Trophoblast cell (in vitro differentiated cells and primary cell): ENCODE measurements around the gene SLC28A3.

Source experiments
- DNase-seq, 2 donors: peaks; one replicate each; pipeline ENCODE4 v3.0.0-alpha.2; 2016
- H2AFZ ChIP-seq: 2 replicates; pipeline ENCODE4 v1.6.1; 2013; ENCODE audit warnings: low read length, moderate library complexity, mild to moderate bottlenecking; ENCODE audit not compliant: insufficient read depth, poor library complexity
- H2AK5ac ChIP-seq: 2 replicates; pipeline ENCODE4 v1.6.1; 2013; ENCODE audit warnings: mild to moderate bottlenecking, low read length
- H2BK120ac ChIP-seq: 2 replicates; pipeline ENCODE4 v1.6.1; 2013; ENCODE audit warnings: low read length, mild to moderate bottlenecking, moderate library complexity; ENCODE audit not compliant: insufficient read depth, poor library complexity
- H2BK12ac ChIP-seq: 2 replicates; pipeline ENCODE4 v1.6.1; 2013; ENCODE audit warnings: mild to moderate bottlenecking, low read length, moderate library complexity
- H2BK5ac ChIP-seq: 2 replicates; pipeline ENCODE4 v1.6.1; 2013; ENCODE audit warnings: low read length, low read depth, moderate library complexity, mild to moderate bottlenecking; ENCODE audit not compliant: poor library complexity
- H3K14ac ChIP-seq: 2 replicates; pipeline ENCODE4 v1.6.1; 2013; ENCODE audit warnings: mild to moderate bottlenecking, low read length
- H3K18ac ChIP-seq: 2 replicates; pipeline ENCODE4 v1.6.1; 2013; ENCODE audit warnings: mild to moderate bottlenecking, low read length
- H3K23ac ChIP-seq: 2 replicates; pipeline ENCODE4 v1.6.1; 2013; ENCODE audit warnings: low read length
- H3K27ac ChIP-seq: 2 replicates; pipeline ENCODE4 v1.5.1; 2013; ENCODE audit warnings: low read depth, mild to moderate bottlenecking, inconsistent platforms, low read length, moderate library complexity
- H3K27me3 ChIP-seq: 2 replicates; pipeline ENCODE4 v1.6.1; 2013; ENCODE audit warnings: inconsistent platforms, mild to moderate bottlenecking, low read length, moderate library complexity; ENCODE audit not compliant: insufficient read depth
- H3K36me3 ChIP-seq, 2 experiments: 1 replicate in 1 of 2; 2 replicates in 1 of 2; pipeline ENCODE4 v1.6.1; 2013; ENCODE audit warnings: low read length in 2 of 2, mild to moderate bottlenecking in 2 of 2, moderate library complexity in 1 of 2; ENCODE audit not compliant: insufficient read depth in 2 of 2, control insufficient read depth in 1 of 2
- H3K4ac ChIP-seq: 2 replicates; pipeline ENCODE4 v1.6.1; 2013; ENCODE audit warnings: low read depth, mild to moderate bottlenecking, low read length, moderate library complexity
- H3K4me1 ChIP-seq, 2 experiments: 1 replicate in 1 of 2; 2 replicates in 1 of 2; pipeline ENCODE4 v1.6.1; 2013; ENCODE audit warnings: low read length in 2 of 2, mild to moderate bottlenecking in 2 of 2, moderate library complexity in 1 of 2; ENCODE audit not compliant: insufficient read depth in 2 of 2, control insufficient read depth in 1 of 2
- H3K4me2 ChIP-seq: 2 replicates; pipeline ENCODE4 v1.6.1; 2013; ENCODE audit warnings: inconsistent platforms, mild to moderate bottlenecking, low read length, moderate library complexity
- H3K4me3 ChIP-seq: 2 replicates; pipeline ENCODE4 v1.5.1; 2013; ENCODE audit warnings: mild to moderate bottlenecking, low read depth, low read length, inconsistent platforms
- H3K79me1 ChIP-seq: one replicate; pipeline ENCODE4 v1.6.1; 2013; ENCODE audit warnings: low read length
- H3K79me2 ChIP-seq: 2 replicates; pipeline ENCODE4 v1.6.1; 2013; ENCODE audit warnings: low read length, mild to moderate bottlenecking; ENCODE audit not compliant: control insufficient read depth, insufficient read depth, poor library complexity
- H3K9ac ChIP-seq: 2 replicates; pipeline ENCODE4 v1.6.1; 2013; ENCODE audit warnings: mild to moderate bottlenecking, low read length
- H3K9me3 ChIP-seq: 2 replicates; pipeline ENCODE4 v1.6.1; 2013; ENCODE audit warnings: low read depth, mild to moderate bottlenecking, control low read depth, inconsistent platforms, low read length; ENCODE audit not compliant: insufficient read depth
- H4K12ac ChIP-seq: 2 replicates; pipeline ENCODE4 v1.6.1; 2013; ENCODE audit warnings: low read depth, mild to moderate bottlenecking, low read length, moderate library complexity
- H4K8ac ChIP-seq: 2 replicates; pipeline ENCODE4 v1.6.1; 2013; ENCODE audit warnings: low read depth, mild to moderate bottlenecking, low read length, moderate library complexity
- H4K91ac ChIP-seq: one replicate; pipeline ENCODE4 v1.6.1; 2013; ENCODE audit warnings: low read depth, mild to moderate bottlenecking, low read length, moderate library complexity
- WGBS: extraction: QIAGEN DNeasy Blood & Tissue Kit; methylation state at CpG from one replicate; pipeline ENCODE4 v1.1.7; 2013; ENCODE audit warnings: missing lambda C conversion rate; ENCODE audit not compliant: insufficient read length, insufficient coverage; ENCODE audit errors: extremely low coverage; 5-methylcytosine and 5-hydroxymethylcytosine counted together

Gene SLC28A3

DNA sequence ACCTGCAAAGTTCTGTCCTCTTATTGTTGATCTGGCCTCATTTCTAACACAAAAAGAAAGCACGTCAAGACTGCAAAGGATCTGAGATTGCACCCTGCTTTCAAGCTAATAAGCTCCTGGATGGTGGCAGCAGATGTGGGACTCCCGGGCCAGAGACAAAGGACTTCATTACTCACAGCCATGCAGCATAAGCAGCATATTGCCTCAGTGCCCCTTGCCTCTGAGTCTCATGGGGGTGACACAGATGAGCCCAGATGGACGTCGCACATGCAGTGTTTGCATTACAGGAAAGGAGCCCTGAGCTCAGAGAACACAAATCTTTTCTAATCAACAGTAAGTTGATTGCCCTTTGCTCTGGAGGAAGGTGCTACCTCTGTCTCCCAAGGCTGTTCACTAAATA, 105.0 kb downstream of the SLC28A3 start:
- no peak overlapping the region for H3K4me3 ChIP-seq
- no peak overlapping the region for H2AK5ac ChIP-seq

GRCh38 chr9:84230355-84231145, 110.0 kb downstream of the SLC28A3 start:
- no peak overlapping the region for H2BK120ac ChIP-seq
- H3K9ac ChIP-seq, result no peak overlapping the region
- H2AK5ac ChIP-seq, result no peak overlapping the region
- H3K36me3 ChIP-seq, result no peaks in the 10 kb centered on the region
- no peak overlapping the region for H4K12ac ChIP-seq
- no peaks in the 10 kb centered on the region for H3K9me3 ChIP-seq
- no peak overlapping the region for H2BK5ac ChIP-seq
- no CpG with 5 or more reads among the region's 6 CpGs for WGBS
- no peak overlapping the region for H4K8ac ChIP-seq
- H3K4me3 ChIP-seq, result no peak overlapping the region
- no peak for DNase-seq
- H3K4me2 ChIP-seq, result no peak overlapping the region
- no peak overlapping the region for H4K91ac ChIP-seq
- H3K27ac ChIP-seq, result no peak overlapping the region
- H3K4me1 ChIP-seq, result peaks cover 0 to 2% of the 10 kb centered on the region in 2 experiments
- H2AFZ ChIP-seq, result no peak overlapping the region
- H3K14ac ChIP-seq, result no peak overlapping the region
- H3K27me3 ChIP-seq, result no peaks in the 10 kb centered on the region
- no peaks in the 10 kb centered on the region for H3K79me2 ChIP-seq
- H3K4ac ChIP-seq, result no peak overlapping the region
- no peaks in the 10 kb centered on the region for H3K79me1 ChIP-seq
- no peak overlapping the region for H3K18ac ChIP-seq
- no peak overlapping the region for H3K23ac ChIP-seq
- no peak overlapping the region for H2BK12ac ChIP-seq

More for the DNA sequence above, 105.0 kb downstream of the SLC28A3 start:
- WGBS, result no CpG with 5 or more reads among the region's 4 CpGs
- H3K9ac ChIP-seq, result no peak overlapping the region
- H4K8ac ChIP-seq, result no peak overlapping the region
- H3K27me3 ChIP-seq, result no peaks in the 10 kb centered on the region
- H4K12ac ChIP-seq, result no peak overlapping the region
- no peak overlapping the region for H3K14ac ChIP-seq
- DNase-seq, result no peak
- H3K18ac ChIP-seq, result no peak overlapping the region
- no peaks in the 10 kb centered on the region for H3K36me3 ChIP-seq
- H2BK12ac ChIP-seq, result no peak overlapping the region
- H3K23ac ChIP-seq, result no peak overlapping the region
- H3K4me1 ChIP-seq, result peaks cover 0 to 2% of the 10 kb centered on the region in 2 experiments
- peaks cover 1% of the 10 kb centered on the region for H3K9me3 ChIP-seq
- no peak overlapping the region for H3K4ac ChIP-seq
- H2BK5ac ChIP-seq, result no peak overlapping the region
- no peak overlapping the region for H4K91ac ChIP-seq
- no peak overlapping the region for H3K27ac ChIP-seq
- H3K4me2 ChIP-seq, result no peak overlapping the region
- no peak overlapping the region for H2BK120ac ChIP-seq
- H3K79me2 ChIP-seq, result no peaks in the 10 kb centered on the region
- no peak overlapping the region for H2AFZ ChIP-seq
- H3K79me1 ChIP-seq, result no peaks in the 10 kb centered on the region

DNA sequence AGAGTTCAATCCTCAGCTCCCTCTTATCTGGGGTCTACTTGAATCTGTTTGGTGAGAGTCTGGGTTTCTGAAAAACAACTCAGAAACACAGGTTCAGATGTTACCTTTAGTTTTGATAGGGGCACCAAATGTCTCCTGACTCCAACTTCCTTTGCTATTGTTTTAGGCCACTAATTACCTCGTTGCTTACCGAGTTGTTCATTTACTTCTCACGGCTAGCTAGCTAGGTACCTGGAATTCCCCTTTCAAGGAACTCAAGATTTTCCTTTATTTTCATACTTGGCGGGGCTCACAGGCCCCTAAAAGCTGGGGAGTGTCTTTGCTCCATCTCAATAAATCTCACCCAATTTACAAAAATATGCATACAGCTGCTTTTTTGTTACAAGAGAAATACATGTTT, 111.4 kb downstream of the SLC28A3 start:
- H3K9ac ChIP-seq, result no peak overlapping the region
- DNase-seq, result no peak
- no peak overlapping the region for H3K14ac ChIP-seq
- H3K27ac ChIP-seq, result no peak overlapping the region
- no peaks in the 10 kb centered on the region for H3K27me3 ChIP-seq
- no peaks in the 10 kb centered on the region for H3K36me3 ChIP-seq
- H3K4ac ChIP-seq, result no peak overlapping the region
- no CpG with 5 or more reads among the region's 4 CpGs for WGBS
- H2BK5ac ChIP-seq, result no peak overlapping the region
- no peaks in the 10 kb centered on the region for H3K79me2 ChIP-seq
- no peak overlapping the region for H3K4me2 ChIP-seq
- no peaks in the 10 kb centered on the region for H3K79me1 ChIP-seq
- H3K4me1 ChIP-seq, result peaks cover 0 to 2% of the 10 kb centered on the region in 2 experiments
- no peaks in the 10 kb centered on the region for H3K9me3 ChIP-seq
- no peak overlapping the region for H2BK120ac ChIP-seq
- H2AFZ ChIP-seq, result no peak overlapping the region
- H4K12ac ChIP-seq, result no peak overlapping the region
- no peak overlapping the region for H3K4me3 ChIP-seq
- H4K8ac ChIP-seq, result no peak overlapping the region
- H2BK12ac ChIP-seq, result no peak overlapping the region
- no peak overlapping the region for H2AK5ac ChIP-seq
- no peak overlapping the region for H3K18ac ChIP-seq
- no peak overlapping the region for H4K91ac ChIP-seq
- no peak overlapping the region for H3K23ac ChIP-seq

- no peak for DNase-seq
- WGBS, result no CpG with 5 or more reads among the region's 5 CpGs
Measured at GRCh38 chr9:84228130-84228720, 112.3 kb downstream of the SLC28A3 start.

More at GRCh38 chr9:84228130-84228720, 112.3 kb downstream of the SLC28A3 start:
- H3K18ac ChIP-seq, result no peak overlapping the region
- H2BK5ac ChIP-seq, result no peak overlapping the region
- no peak overlapping the region for H4K91ac ChIP-seq
- H3K79me2 ChIP-seq, result no peaks in the 10 kb centered on the region
- no peak overlapping the region for H3K4me3 ChIP-seq
- H3K27ac ChIP-seq, result no peak overlapping the region
- no peak overlapping the region for H4K8ac ChIP-seq
- no peaks in the 10 kb centered on the region for H3K9me3 ChIP-seq
- no peak overlapping the region for H3K4me2 ChIP-seq
- H3K9ac ChIP-seq, result no peak overlapping the region
- H3K4me1 ChIP-seq, result peaks cover 0 to 2% of the 10 kb centered on the region in 2 experiments
- H2BK120ac ChIP-seq, result no peak overlapping the region
- H3K79me1 ChIP-seq, result no peaks in the 10 kb centered on the region
- no peak overlapping the region for H3K14ac ChIP-seq
- no peak overlapping the region for H3K4ac ChIP-seq
- no peak overlapping the region for H2BK12ac ChIP-seq
- H3K23ac ChIP-seq, result no peak overlapping the region
- H4K12ac ChIP-seq, result no peak overlapping the region
- no peak overlapping the region for H2AFZ ChIP-seq
- H3K27me3 ChIP-seq, result no peaks in the 10 kb centered on the region
- H2AK5ac ChIP-seq, result no peak overlapping the region
- no peaks in the 10 kb centered on the region for H3K36me3 ChIP-seq
